Esophagus (tissue), 2 donors: Measurements from ENCODE around the gene GCA. TPM values are rescaled to one million over a fixed set of nuclear protein-coding genes. Genes with fewer than 3 reads are reported as not detected.

Experiments
- H3K27ac ChIP-seq, 2 donors: one replicate each; pipeline ENCODE4 v1.5.1; 2013; ENCODE audit warnings: low read depth in 2 of 2, mild to moderate bottlenecking in 2 of 2, inconsistent platforms in 1 of 2, low read length in 1 of 2, moderate library complexity in 1 of 2
- H3K27me3 ChIP-seq, 2 donors: one replicate each; pipeline ENCODE4 v1.6.1; 2013; ENCODE audit warnings: low read length in 2 of 2, control low read depth in 1 of 2, mild to moderate bottlenecking in 1 of 2; ENCODE audit not compliant: insufficient read depth in 2 of 2, control insufficient read depth in 1 of 2
- H3K36me3 ChIP-seq, 2 donors: one replicate each; pipeline ENCODE4 v1.6.1; 2013; ENCODE audit warnings: low read length in 1 of 2; ENCODE audit not compliant: control insufficient read depth in 2 of 2, insufficient read depth in 2 of 2
- H3K4me1 ChIP-seq, 2 donors: one replicate each; pipeline ENCODE4 v1.6.1; 2013; ENCODE audit warnings: low read length in 1 of 2; ENCODE audit not compliant: control insufficient read depth in 2 of 2, insufficient read depth in 2 of 2
- H3K4me3 ChIP-seq, 2 donors: one replicate each; pipeline ENCODE4 v1.5.1; 2013; ENCODE audit warnings: low read length in 2 of 2, mild to moderate bottlenecking in 2 of 2, low read depth in 1 of 2, moderate library complexity in 1 of 2
- H3K9me3 ChIP-seq, 2 donors: one replicate each; pipeline ENCODE4 v1.6.1; 2013; ENCODE audit warnings: mild to moderate bottlenecking in 2 of 2, low read depth in 1 of 2, low read length in 1 of 2, moderate library complexity in 1 of 2; ENCODE audit not compliant: control insufficient read depth in 2 of 2, insufficient read depth in 1 of 2
- WGBS, 2 donors: extraction: QIAGEN DNeasy Blood & Tissue Kit; methylation state at CpG; one replicate each; pipeline ENCODE4 v1.1.7; 2013; 5-methylcytosine and 5-hydroxymethylcytosine counted together
- polyA plus RNA-seq, 2 donors: library from polyadenylated mRNA; stranded (reverse); fragments of 200-250 nt; gene quantifications; one replicate each; pipeline ENCODE4 v1.2.3, GENCODE V29; 2013
- donor health status: healthy with polysubstance abuse.
- donor health status: Bipolar disorder and iron deficiency.

GCA gene
- polyA plus RNA-seq: 1 to 10 TPM; 6.5 to 7.1 TPM

DNA sequence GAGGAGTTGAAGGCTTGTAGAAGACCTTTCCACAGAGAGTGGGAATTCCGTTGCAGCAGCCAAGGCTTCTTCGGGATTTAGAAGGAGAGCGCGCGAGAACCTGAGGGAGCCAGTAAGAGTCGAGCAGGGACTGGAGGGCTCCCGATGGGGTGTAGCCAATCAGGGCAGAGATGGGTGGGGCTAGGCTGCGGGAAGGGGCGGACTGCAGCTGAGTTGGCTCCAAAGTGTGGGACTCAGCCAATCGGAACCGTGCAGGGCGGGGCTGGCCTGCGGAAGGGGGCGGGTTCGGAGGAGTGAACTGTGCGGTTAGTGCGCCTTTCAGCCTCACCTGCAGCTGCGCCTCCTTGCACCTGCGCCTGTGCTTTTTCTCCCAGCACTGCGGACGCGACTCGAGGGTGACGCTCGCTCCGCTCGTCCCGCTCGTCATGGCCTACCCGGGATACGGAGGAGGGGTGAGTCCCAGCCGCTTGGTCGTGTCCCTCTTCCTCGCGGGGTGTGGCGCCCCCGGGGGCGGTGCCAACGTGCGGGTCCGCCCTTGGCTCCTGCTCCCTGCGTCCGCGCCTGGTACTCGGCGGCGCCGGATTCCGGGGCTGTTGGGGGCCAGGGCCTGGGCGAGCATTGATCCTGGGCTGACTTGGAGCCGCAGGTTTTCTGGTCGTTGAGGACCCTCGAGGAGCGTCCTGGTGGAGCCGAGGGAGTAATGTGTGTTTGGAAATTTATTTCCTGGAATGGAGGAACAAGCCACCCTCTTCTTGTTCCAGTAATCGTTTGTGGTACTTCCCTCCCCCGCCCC is at the start of gene GCA:
Gene GCA, plus strand, starts transcription at position 309 of the 793 bp plus-strand sequence. Its CDS starts 117 bp downstream, at position 426.
- no peaks in the 10 kb centered on the region for H3K9me3 ChIP-seq
- H3K27me3 ChIP-seq: no peaks in the 10 kb centered on the region
- no peaks in the 10 kb centered on the region for H3K4me1 ChIP-seq
- 1 to 2% methylated on average over 57 of the region's 57 CpGs for WGBS, 2 donors
- peak within 1 kb of the TSS; percentile 89 to 95 for H3K27ac ChIP-seq
- no peaks in the 10 kb centered on the region for H3K36me3 ChIP-seq
- peak within 1 kb of the TSS; percentile 78 to 93 for H3K4me3 ChIP-seq

- WGBS, 2 donors: 90 to 95% methylated on average over 2 of the region's 2 CpGs
These were observed 48.9 kb upstream of the GCA start for GRCh38 chr2:162295009-162295408.

GRCh38 chr2:162297925-162298552 is 45.9 kb upstream of the GCA start:
- Histone ChIP-seq H3K27ac (no peak overlapping the region), H3K36me3 (no peaks in the 10 kb centered on the region), H3K4me1 (no peaks in the 10 kb centered on the region), H3K27me3 (no peaks in the 10 kb centered on the region), H3K9me3 (no peaks in the 10 kb centered on the region), H3K4me3 (no peak overlapping the region)
- 59 to 66% methylated on average over 5 of the region's 5 CpGs for WGBS, 2 donors

More at GRCh38 chr2:162295009-162295408, 48.9 kb upstream of the GCA start:
- Histone ChIP-seq H3K27ac (no peak overlapping the region), H3K27me3 (no peaks in the 10 kb centered on the region), H3K4me1 (no peaks in the 10 kb centered on the region), H3K36me3 (no peaks in the 10 kb centered on the region), H3K9me3 (no peaks in the 10 kb centered on the region), H3K4me3 (no peak overlapping the region)

GRCh38 chr2:162298669-162299335 is 45.1 kb upstream of the GCA start:
- no peak overlapping the region for H3K4me3 ChIP-seq
- H3K9me3 ChIP-seq: no peaks in the 10 kb centered on the region
- no peaks in the 10 kb centered on the region for H3K27me3 ChIP-seq
- H3K36me3 ChIP-seq: no peaks in the 10 kb centered on the region
- no peaks in the 10 kb centered on the region for H3K4me1 ChIP-seq
- WGBS, 2 donors: 83 to 93% methylated on average over 9 of the region's 9 CpGs
- no peak overlapping the region for H3K27ac ChIP-seq

DNA sequence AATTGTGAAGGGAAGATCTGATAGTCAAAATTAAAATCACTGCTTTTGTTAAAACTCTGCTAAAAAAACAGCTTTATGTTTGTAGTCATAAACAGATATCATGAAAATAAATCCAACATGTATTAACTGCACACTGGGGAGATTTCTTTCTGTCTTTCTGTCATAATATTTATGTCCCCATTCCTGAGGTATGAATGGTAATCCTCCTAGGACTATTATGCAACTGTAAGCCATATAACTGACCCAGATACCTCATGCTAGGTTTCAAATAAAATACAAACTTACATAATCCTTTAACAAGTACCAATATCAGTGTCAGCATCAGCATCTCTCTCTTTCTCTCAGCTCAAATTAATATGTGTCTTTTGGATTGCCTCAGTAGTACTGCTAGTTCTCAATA is 43.7 kb upstream of the GCA start:
- Histone ChIP-seq H3K27ac (no peak overlapping the region), H3K27me3 (no peaks in the 10 kb centered on the region), H3K9me3 (no peaks in the 10 kb centered on the region), H3K36me3 (no peaks in the 10 kb centered on the region), H3K4me1 (no peaks in the 10 kb centered on the region), H3K4me3 (no peak overlapping the region)

DNA sequence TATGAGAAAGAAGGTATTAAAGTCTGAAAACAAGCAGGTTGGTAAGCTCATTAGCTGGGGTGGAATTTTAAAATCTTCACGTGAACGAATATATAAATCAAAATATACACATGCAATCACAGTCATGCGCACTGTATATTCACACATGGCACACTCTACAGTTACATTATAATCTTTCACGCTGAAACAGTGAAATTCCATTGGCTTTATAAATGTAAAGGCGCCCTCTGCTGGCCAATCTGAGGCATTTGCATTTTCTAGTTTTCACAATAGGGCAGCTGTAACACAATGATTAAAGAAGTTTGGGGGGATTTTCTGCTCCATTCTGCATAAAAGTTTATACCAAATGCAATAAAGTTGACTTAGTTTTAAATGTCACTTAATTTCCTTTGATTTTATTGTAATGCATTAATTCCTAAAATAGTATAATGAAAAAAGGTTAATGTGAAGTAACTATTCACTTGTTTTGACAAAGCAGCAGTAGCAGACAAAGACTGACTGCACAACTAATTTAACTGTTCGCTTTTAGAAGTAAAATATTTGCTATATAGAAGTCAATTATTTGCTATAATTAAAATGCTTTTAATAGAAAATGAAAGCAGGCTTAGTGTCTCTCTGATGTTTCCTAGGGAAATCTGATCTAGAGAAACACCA is 42.7 kb upstream of the GCA start:
- Histone ChIP-seq H3K36me3 (no peaks in the 10 kb centered on the region), H3K27ac (no peak overlapping the region), H3K4me3 (no peak overlapping the region), H3K4me1 (no peaks in the 10 kb centered on the region), H3K27me3 (no peaks in the 10 kb centered on the region), H3K9me3 (no peaks in the 10 kb centered on the region)
- 9 to 12% methylated on average over 6 of the region's 6 CpGs for WGBS, 2 donors

GRCh38 chr2:162301877-162302276 is 42.1 kb upstream of the GCA start:
- Histone ChIP-seq H3K36me3 (no peaks in the 10 kb centered on the region), H3K27me3 (no peaks in the 10 kb centered on the region), H3K4me1 (no peaks in the 10 kb centered on the region), H3K9me3 (no peaks in the 10 kb centered on the region), H3K27ac (no peak overlapping the region), H3K4me3 (no peak overlapping the region)
- 81 to 85% methylated on average over 1 of the region's 1 CpG for WGBS, 2 donors

DNA sequence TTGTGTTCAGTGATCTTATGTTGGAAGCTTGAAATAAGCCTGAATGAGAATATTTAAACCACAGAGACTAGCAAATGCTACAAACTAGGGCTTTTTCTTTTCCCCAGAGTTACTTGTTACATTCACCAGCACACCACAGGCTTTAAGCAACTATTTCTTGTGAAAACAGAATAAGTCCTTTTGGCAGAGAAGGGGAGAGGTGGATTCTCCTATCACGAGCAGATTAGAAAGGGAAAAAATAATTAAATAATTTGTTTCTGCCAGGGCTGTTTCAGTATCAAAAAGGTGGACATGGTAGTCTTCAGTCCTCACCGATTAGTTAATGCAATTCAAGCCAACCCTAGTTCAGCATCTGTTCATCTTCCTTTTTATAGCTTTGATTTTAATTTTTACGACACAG is 38.0 kb upstream of the GCA start:
- H3K27me3 ChIP-seq: no peaks in the 10 kb centered on the region
- no peak overlapping the region for H3K4me3 ChIP-seq
- H3K36me3 ChIP-seq: no peaks in the 10 kb centered on the region
- no peak overlapping the region for H3K27ac ChIP-seq
- 85 to 87% methylated on average over 3 of the region's 3 CpGs for WGBS, 2 donors
- H3K4me1 ChIP-seq: no peaks in the 10 kb centered on the region
- no peaks in the 10 kb centered on the region for H3K9me3 ChIP-seq

GRCh38 chr2:162308747-162309503 is 35.0 kb upstream of the GCA start:
- Histone ChIP-seq H3K9me3 (no peaks in the 10 kb centered on the region), H3K27ac (peak overlapping the region in 1 of 2 donors; percentile 60), H3K4me3 (no peak overlapping the region), H3K36me3 (no peaks in the 10 kb centered on the region), H3K27me3 (no peaks in the 10 kb centered on the region), H3K4me1 (no peaks in the 10 kb centered on the region)
- 51 to 69% methylated on average over 3 of the region's 3 CpGs for WGBS, 2 donors
